ENCODE data around the gene GABRB3.

Gene GABRB3

DNA sequence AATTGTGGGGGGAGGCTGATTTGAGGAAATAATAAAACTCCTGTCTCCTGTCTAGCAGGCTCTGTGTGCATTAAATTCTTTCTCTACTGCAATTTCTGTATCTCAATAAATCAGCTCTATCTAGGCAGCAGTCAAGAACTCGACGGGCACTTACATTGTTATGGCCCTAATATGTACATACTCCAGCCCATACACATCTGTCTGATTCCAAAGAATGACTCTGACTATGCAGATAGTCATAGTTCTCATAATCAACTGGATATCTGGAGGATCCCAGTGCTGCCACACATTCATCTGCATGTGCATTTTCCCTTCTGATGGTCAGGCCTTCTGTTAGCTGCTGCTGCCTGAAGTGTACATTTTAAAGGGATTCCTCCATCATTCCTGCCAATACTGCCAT is 114.6 kb downstream of the GABRB3 start:
- Histone ChIP-seq H3K27ac (ENCODE audit: low read depth, low read length) (no peak overlapping the region), H3K4me1 (ENCODE audit: control insufficient read depth, insufficient read depth, low read length) (peaks cover 29% of the 10 kb centered on the region; the same call in 1 of the 2 replicates), H3K4me3 (ENCODE audit: low read depth, low read length) (no peak overlapping the region), H3K9me3 (ENCODE audit: control insufficient read depth, insufficient read depth, low read length) (no peaks in the 10 kb centered on the region), H3K36me3 (ENCODE audit: control insufficient read depth, insufficient read depth, low read length) (0 out of 2 replicates have a peak, but pooled peaks cover 2% of the 10 kb centered on the region), H3K27me3 (ENCODE audit: control insufficient read depth, insufficient read depth, low read length) (no peaks in the 10 kb centered on the region), H3K9ac (ENCODE audit: low read depth, low read length) (no peak overlapping the region)

DNA sequence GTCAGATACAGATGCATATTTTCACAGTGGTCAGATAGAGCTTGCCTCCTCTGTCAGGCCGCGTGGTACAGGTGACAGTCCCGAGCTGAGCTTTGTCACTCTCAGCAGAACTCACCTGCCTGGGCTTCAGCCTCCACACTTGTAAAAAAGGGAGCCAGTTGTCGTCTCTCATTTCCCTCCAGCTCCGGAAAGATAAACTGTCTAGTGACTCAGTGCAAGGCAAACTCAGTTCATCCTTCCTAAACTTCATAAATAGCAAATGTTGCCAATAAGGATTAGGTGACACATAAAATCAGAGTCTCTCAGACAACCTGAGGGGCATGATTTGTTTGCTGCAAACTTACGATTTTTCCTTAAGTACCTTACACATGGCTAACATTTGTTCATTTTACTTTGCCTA is 116.8 kb downstream of the GABRB3 start:
- Histone ChIP-seq H3K36me3 (ENCODE audit: control insufficient read depth, insufficient read depth, low read length) (0 out of 2 replicates have a peak, but pooled peaks cover 2% of the 10 kb centered on the region), H3K27me3 (ENCODE audit: control insufficient read depth, insufficient read depth, low read length) (no peaks in the 10 kb centered on the region), H3K27ac (ENCODE audit: low read depth, low read length) (no peak overlapping the region), H3K4me3 (ENCODE audit: low read depth, low read length) (no peak overlapping the region), H3K4me1 (ENCODE audit: control insufficient read depth, insufficient read depth, low read length) (peaks cover 41% of the 10 kb centered on the region), H3K9me3 (ENCODE audit: control insufficient read depth, insufficient read depth, low read length) (no peaks in the 10 kb centered on the region), H3K9ac (ENCODE audit: low read depth, low read length) (no peak overlapping the region)

DNA sequence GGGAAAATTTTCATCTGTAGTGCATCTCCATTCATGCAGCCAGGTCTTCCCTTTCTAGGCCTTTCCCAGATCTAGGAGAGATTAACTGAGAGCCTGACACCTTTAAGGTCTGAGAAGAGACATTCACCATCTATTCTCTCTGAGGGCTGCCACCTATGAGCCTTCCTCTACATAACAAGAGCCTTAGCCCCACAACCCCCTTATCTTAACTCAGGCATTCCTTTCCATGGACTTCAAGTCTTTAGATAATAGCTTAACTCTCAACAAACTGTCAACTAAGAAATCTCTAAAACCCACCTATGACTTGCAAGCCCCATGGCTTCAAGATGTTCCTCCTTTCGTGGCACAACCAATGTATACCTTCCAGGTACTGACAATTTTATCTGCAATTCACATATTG is 121.0 kb downstream of the GABRB3 start:
- Histone ChIP-seq H3K9ac (ENCODE audit: low read depth, low read length) (no peak overlapping the region), H3K36me3 (ENCODE audit: control insufficient read depth, insufficient read depth, low read length) (0 out of 2 replicates have a peak, but pooled peaks cover 2% of the 10 kb centered on the region), H3K4me1 (ENCODE audit: control insufficient read depth, insufficient read depth, low read length) (peaks cover 23% of the 10 kb centered on the region), H3K27ac (ENCODE audit: low read depth, low read length) (peak overlapping the region; percentile 80), H3K4me3 (ENCODE audit: low read depth, low read length) (peak overlapping the region; percentile 36; the same call in 1 of the 2 replicates), H3K27me3 (ENCODE audit: control insufficient read depth, insufficient read depth, low read length) (no peaks in the 10 kb centered on the region), H3K9me3 (ENCODE audit: control insufficient read depth, insufficient read depth, low read length) (no peaks in the 10 kb centered on the region; the same call in 1 of the 2 replicates)

DNA sequence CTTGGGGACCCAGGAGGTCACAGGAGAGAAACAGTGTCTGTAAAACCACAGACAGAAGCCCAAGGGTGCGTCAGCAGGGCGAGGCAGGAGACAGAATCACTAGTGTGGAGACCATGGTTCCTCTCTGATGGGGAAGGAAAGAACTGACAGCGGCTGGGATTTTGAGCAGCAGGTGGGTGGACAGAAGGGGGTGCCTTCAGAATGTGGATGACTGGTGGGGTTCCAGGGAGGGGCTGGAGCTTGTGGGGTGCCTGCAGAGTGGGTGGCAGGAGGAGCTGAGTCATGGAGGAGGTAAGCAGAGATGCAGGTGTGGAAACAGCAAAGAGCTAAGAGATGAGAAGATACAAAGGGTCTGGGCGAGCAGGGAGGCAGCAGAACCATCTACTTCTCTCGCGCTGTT is 124.2 kb downstream of the GABRB3 start:
- Histone ChIP-seq H3K4me3 (ENCODE audit: low read depth, low read length) (no peak overlapping the region), H3K9ac (ENCODE audit: low read depth, low read length) (no peak overlapping the region), H3K4me1 (ENCODE audit: control insufficient read depth, insufficient read depth, low read length) (peaks cover 23% of the 10 kb centered on the region), H3K36me3 (ENCODE audit: control insufficient read depth, insufficient read depth, low read length) (no peaks in the 10 kb centered on the region), H3K27ac (ENCODE audit: low read depth, low read length) (no peak overlapping the region), H3K27me3 (ENCODE audit: control insufficient read depth, insufficient read depth, low read length) (no peaks in the 10 kb centered on the region), H3K9me3 (ENCODE audit: control insufficient read depth, insufficient read depth, low read length) (no peaks in the 10 kb centered on the region; the same call in 1 of the 2 replicates)

DNA sequence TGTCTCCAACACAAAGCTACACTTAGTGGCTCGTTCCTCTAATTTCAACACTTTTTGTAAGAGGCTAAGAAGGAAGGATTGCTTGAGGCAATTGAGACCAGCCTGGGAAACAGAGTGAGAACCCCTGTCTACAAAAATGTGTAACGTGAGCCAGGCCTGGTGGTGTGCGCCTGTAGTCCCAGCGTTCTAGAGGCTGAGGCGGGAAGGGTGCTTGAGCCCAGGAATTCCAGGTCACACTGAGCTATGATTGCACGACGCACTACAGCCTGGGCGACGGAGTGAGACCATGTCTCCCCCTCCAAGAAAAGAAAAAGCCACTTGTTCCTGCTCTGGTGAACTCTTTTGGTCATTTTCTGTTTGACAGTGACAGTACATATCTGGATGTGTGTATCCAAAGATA is 127.9 kb downstream of the GABRB3 start:
- Histone ChIP-seq H3K27ac (ENCODE audit: low read depth, low read length) (no peak overlapping the region), H3K9me3 (ENCODE audit: control insufficient read depth, insufficient read depth, low read length) (no peaks in the 10 kb centered on the region)

DNA sequence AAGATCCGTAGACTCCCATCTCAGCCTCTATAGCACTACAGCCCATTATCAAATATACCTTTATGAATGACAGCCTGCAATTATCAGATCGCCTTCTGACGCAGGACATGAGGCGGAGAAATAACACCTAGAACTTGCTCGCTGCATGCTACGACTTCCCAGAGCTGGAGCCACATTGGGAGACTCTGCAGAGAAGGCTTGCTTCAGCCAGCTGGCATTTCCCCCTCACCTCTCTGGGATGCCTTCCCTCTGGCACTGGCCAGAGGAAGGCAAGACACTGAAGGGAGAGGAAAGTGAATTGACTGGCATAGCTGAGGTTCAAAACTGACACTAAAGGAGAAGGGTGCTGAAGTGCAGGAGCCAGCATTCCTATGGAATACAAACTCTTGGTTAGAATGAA is 131.7 kb downstream of the GABRB3 start:
- no peaks in the 10 kb centered on the region for H3K27me3 ChIP-seq (ENCODE audit: control insufficient read depth, insufficient read depth, low read length)
- H3K4me3 ChIP-seq (ENCODE audit: low read depth, low read length), result no peak overlapping the region
- peaks cover 20% of the 10 kb centered on the region for H3K4me1 ChIP-seq (ENCODE audit: control insufficient read depth, insufficient read depth, low read length)
- H3K36me3 ChIP-seq (ENCODE audit: control insufficient read depth, insufficient read depth, low read length), result no peaks in the 10 kb centered on the region
- H3K9ac ChIP-seq (ENCODE audit: low read depth, low read length), result no peak overlapping the region
- H3K9me3 ChIP-seq (ENCODE audit: control insufficient read depth, insufficient read depth, low read length), result no peaks in the 10 kb centered on the region
- no peak overlapping the region for H3K27ac ChIP-seq (ENCODE audit: low read depth, low read length)

More for the DNA sequence above, 127.9 kb downstream of the GABRB3 start:
- Histone ChIP-seq H3K9ac (ENCODE audit: low read depth, low read length) (no peak overlapping the region), H3K4me1 (ENCODE audit: control insufficient read depth, insufficient read depth, low read length) (peaks cover 7% of the 10 kb centered on the region), H3K4me3 (ENCODE audit: low read depth, low read length) (no peak overlapping the region), H3K36me3 (ENCODE audit: control insufficient read depth, insufficient read depth, low read length) (no peaks in the 10 kb centered on the region), H3K27me3 (ENCODE audit: control insufficient read depth, insufficient read depth, low read length) (no peaks in the 10 kb centered on the region)

DNA sequence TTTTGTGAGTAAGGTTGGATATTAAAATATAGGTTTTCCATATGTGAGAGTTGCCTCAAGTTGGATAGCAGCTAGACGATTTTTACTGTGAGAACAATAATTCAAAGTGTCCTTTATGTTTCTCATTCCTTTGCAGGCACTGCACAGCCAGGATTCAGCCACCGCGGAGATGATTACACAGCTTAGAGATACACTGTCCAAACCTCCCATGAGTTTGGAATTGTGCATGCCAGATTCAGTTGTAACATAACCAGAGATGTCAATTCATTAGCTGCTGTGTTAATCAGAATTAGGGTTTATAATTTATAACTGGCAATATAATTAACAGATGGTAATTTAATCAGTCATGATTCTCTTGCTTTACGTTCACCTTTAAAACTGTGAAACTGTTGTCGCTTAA is 132.3 kb downstream of the GABRB3 start:
- no peak overlapping the region for H3K27ac ChIP-seq (ENCODE audit: low read depth, low read length)
- H3K9me3 ChIP-seq (ENCODE audit: control insufficient read depth, insufficient read depth, low read length), result no peaks in the 10 kb centered on the region

DNA sequence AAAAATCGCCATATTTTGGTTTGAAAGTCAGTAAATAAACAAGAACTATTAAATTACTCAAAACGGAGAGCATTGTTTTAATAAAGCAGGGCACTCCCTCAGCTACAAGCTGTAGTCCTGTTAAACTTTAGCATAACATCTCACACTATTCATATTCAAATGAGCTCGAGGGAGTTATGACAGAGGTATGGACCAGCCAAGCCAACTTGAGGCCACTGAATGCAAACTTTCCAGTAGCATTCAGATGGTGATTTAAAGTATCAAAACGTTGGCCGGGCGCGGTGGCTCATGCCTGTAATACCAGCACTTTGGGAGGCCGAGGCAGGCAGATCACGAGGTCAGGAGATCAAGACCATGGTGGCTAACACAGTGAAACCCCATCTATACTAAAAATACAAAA is 132.9 kb downstream of the GABRB3 start:
- Histone ChIP-seq H3K9me3 (ENCODE audit: control insufficient read depth, insufficient read depth, low read length) (no peaks in the 10 kb centered on the region), H3K27me3 (ENCODE audit: control insufficient read depth, insufficient read depth, low read length) (no peaks in the 10 kb centered on the region), H3K4me1 (ENCODE audit: control insufficient read depth, insufficient read depth, low read length) (peaks cover 20% of the 10 kb centered on the region), H3K36me3 (ENCODE audit: control insufficient read depth, insufficient read depth, low read length) (no peaks in the 10 kb centered on the region), H3K4me3 (ENCODE audit: low read depth, low read length) (no peak overlapping the region), H3K27ac (ENCODE audit: low read depth, low read length) (peak overlapping the region; percentile 7), H3K9ac (ENCODE audit: low read depth, low read length) (no peak overlapping the region)

More for the DNA sequence above, 132.3 kb downstream of the GABRB3 start:
- Histone ChIP-seq H3K27me3 (ENCODE audit: control insufficient read depth, insufficient read depth, low read length) (no peaks in the 10 kb centered on the region), H3K36me3 (ENCODE audit: control insufficient read depth, insufficient read depth, low read length) (no peaks in the 10 kb centered on the region), H3K9ac (ENCODE audit: low read depth, low read length) (no peak overlapping the region), H3K4me3 (ENCODE audit: low read depth, low read length) (no peak overlapping the region), H3K4me1 (ENCODE audit: control insufficient read depth, insufficient read depth, low read length) (peaks cover 20% of the 10 kb centered on the region)

DNA sequence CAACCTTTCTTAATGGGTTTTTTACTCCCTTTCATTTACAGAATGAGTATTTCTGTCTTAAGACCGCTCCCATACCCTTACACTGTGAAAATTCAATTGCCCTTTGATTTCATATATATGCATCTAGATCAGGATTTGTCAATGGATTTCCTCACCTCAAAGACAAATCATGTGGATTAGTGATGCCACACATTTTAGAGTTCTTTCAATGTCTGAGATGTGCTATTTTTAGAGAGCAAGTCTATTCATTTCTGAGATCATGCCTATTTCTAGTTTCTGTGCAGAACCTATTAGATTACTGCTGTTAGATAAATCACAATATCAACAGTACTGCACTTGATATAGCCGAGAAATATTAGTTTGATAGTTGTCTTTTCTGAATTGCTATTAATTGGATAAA is 137.3 kb downstream of the GABRB3 start:
- Histone ChIP-seq H3K9me3 (ENCODE audit: control insufficient read depth, insufficient read depth, low read length) (no peaks in the 10 kb centered on the region), H3K4me3 (ENCODE audit: low read depth, low read length) (no peak overlapping the region), H3K4me1 (ENCODE audit: control insufficient read depth, insufficient read depth, low read length) (peaks cover 43% of the 10 kb centered on the region), H3K9ac (ENCODE audit: low read depth, low read length) (no peak overlapping the region), H3K36me3 (ENCODE audit: control insufficient read depth, insufficient read depth, low read length) (no peaks in the 10 kb centered on the region), H3K27ac (ENCODE audit: low read depth, low read length) (no peak overlapping the region), H3K27me3 (ENCODE audit: control insufficient read depth, insufficient read depth, low read length) (no peaks in the 10 kb centered on the region)

DNA sequence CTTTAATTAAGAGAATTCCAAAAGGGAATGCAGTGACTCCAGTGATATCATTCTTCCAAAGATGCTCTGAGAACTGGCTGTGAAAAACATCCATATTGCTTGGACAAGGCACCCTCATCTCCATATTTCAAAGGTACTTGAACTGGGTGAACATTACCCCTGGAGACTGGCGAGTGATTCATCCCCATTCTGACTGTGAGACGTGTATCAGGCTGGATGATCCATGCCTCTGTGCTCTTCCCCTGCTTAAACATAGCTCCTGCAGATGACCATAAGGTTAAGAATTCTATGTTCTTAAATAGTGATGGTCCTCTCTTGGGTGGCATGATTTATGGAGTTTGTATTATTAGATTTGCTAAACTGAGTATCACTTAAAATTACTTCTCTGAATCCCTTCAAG is 137.8 kb downstream of the GABRB3 start:
- H3K27ac ChIP-seq (ENCODE audit: low read depth, low read length), result no peak overlapping the region
- no peak overlapping the region for H3K9ac ChIP-seq (ENCODE audit: low read depth, low read length)
- H3K4me3 ChIP-seq (ENCODE audit: low read depth, low read length), result no peak overlapping the region
- no peaks in the 10 kb centered on the region for H3K9me3 ChIP-seq (ENCODE audit: control insufficient read depth, insufficient read depth, low read length)
- H3K4me1 ChIP-seq (ENCODE audit: control insufficient read depth, insufficient read depth, low read length), result peaks cover 45% of the 10 kb centered on the region
- no peaks in the 10 kb centered on the region for H3K36me3 ChIP-seq (ENCODE audit: control insufficient read depth, insufficient read depth, low read length)
- no peaks in the 10 kb centered on the region for H3K27me3 ChIP-seq (ENCODE audit: control insufficient read depth, insufficient read depth, low read length)

DNA sequence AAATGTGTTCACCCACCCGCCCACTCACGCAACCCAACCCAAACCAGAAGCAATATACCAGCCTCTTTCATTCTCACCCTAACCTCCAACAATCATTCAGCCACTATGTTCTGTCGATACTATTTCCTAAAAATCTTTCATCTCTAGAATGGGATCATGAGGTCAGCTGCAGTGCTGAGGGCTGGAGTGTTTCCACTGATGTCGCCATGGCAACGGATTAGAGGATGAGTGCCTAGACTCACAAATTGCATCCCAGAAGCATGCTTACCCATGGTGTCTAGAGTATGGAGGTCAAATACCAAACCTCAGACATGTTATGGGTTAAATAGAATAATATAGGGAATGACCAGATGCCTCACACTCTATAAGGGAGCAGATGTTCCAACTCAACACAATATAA is 138.5 kb downstream of the GABRB3 start:
- no peak overlapping the region for H3K27ac ChIP-seq (ENCODE audit: low read depth, low read length)
- H3K9ac ChIP-seq (ENCODE audit: low read depth, low read length), result no peak overlapping the region
- H3K27me3 ChIP-seq (ENCODE audit: control insufficient read depth, insufficient read depth, low read length), result no peaks in the 10 kb centered on the region
- H3K4me3 ChIP-seq (ENCODE audit: low read depth, low read length), result no peak overlapping the region
- H3K9me3 ChIP-seq (ENCODE audit: control insufficient read depth, insufficient read depth, low read length), result no peaks in the 10 kb centered on the region
- H3K36me3 ChIP-seq (ENCODE audit: control insufficient read depth, insufficient read depth, low read length), result no peaks in the 10 kb centered on the region
- H3K4me1 ChIP-seq (ENCODE audit: control insufficient read depth, insufficient read depth, low read length), result peaks cover 45% of the 10 kb centered on the region

DNA sequence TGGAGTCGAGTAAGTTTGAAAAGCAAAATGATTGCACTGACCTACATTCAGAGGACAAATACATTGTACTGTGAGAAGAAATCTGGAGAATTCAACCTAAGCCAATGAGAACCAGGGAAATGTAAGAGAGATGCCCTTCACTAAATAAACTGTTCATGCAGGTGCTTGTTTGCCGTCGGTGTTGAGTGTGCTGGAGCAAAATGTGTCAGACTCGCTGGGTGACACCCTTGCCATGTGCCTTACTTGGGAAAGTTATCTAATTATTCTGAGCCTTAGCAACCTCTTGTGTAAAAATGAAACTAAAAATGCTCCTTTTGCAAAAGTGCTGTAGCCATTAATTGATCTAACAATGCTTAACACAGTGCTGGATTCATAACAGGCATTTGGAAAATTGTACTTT is 140.4 kb downstream of the GABRB3 start:
- no peaks in the 10 kb centered on the region for H3K27me3 ChIP-seq (ENCODE audit: control insufficient read depth, insufficient read depth, low read length)
- H3K4me1 ChIP-seq (ENCODE audit: control insufficient read depth, insufficient read depth, low read length), result peaks cover 41% of the 10 kb centered on the region
- no peak overlapping the region for H3K9ac ChIP-seq (ENCODE audit: low read depth, low read length)
- peak overlapping the region; percentile 9 for H3K27ac ChIP-seq (ENCODE audit: low read depth, low read length)
- H3K9me3 ChIP-seq (ENCODE audit: control insufficient read depth, insufficient read depth, low read length), result no peaks in the 10 kb centered on the region
- H3K36me3 ChIP-seq (ENCODE audit: control insufficient read depth, insufficient read depth, low read length), result no peaks in the 10 kb centered on the region
- no peak overlapping the region for H3K4me3 ChIP-seq (ENCODE audit: low read depth, low read length)

Measured in HUES48 (cell line).